GF-D8 (cell line): ENCODE measurements around the gene HDAC3.

Experiments
- DNase-seq: peaks from one replicate; lab custom pipeline; 2025; lab: John Stamatoyannopoulos, UW

The HDAC3 gene

DNA sequence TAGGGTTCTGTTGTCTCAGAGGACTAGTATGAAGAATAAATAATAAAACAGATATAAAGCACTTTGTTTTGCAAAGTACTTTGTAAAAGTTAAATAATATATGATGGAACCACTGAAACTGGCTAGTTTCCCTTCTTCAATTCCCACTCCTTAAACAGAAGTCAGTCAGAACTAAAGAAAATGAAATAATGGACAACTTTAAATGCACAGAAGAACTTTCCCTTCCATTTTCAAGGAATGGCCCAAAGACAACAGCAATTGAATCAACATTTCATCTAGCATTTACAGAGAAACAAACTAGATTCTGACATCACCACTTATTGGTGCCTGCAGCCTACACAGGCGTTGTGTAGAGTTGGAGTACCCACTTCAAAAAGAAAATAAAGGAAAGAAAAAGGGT lies 34.0 kb downstream of the HDAC3 start:
- DNase-seq, result no peak

DNA sequence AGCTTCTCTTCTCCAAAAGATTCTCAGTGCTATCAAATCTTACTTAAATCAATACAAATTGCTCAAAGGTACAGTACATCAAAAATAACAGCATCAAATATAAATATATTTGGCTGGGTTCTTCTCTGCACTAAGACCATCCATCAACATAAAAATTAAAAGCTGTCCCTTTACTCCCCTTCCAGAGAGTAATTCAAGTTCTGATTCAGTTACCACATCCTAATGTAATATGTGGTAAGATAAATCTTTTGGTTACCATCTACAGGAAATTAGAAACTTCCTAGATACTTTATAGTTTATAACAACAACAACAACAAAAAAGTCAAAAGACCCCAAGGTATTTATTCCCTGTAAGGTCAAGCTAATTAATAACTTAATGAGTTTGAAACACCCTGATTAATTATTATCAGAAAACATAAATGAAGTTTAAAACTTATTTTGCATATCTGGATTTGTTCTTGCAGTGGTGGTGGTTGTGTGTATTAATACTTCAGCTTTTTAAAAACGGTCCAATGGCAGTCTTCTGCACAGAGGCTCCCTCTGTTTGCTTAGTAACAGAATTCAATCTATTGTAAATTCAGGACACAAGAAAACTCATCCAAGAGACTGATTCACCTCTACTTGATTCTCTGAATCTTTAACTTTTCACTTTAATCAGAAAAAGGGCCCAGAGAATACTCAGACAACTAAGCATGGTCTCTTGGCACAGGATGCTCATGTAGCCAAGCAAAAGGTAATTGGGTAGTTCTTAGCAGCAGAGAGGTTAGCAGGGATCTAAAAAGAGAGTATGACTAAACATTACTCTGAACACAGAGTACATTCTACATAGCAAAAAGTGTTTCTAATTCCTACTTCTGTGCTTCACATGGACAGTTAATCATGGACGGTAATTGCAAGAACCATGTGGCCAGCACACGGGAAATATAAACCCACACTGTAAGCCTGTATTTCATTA lies 38.0 kb downstream of the HDAC3 start:
- no peak for DNase-seq

DNA sequence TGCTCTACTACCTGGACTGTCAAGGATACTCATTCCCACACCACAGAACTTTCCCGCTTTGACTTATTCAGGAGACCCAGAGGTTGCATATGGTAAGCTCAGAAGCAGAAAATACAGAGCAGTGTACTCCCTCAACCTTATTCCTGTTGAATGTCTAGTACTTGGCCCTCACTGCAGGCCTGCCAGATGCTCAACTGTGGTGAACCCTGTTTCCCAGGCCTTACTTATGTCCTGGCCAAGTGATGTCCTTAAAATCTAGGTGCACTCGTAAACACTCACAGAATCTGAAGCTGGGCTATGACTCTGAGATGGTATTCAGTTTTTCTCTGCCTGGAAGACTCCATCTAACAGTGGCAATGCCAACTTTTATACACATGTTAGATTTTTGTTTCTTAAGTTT lies 38.8 kb downstream of the HDAC3 start:
- DNase-seq, result no peak

DNA sequence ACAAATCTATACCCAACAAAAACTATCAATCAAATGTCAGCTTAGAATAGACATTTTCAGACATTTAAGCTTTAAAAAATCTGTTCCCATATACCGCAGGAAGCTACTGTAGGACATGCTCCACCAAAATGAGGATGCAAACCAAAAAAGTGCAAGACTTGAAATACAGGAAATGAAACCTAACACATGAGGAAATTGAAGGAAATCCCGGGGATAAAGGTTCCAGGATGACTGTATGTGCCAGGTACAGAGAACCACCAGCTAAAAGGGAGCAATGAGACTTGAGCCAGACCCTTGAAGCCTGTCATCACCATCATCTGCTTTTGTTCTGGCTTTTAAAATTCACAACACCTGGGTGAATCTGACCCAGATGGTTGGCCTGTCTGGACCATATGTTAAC lies 39.3 kb downstream of the HDAC3 start:
- DNase-seq, result no peak

DNA sequence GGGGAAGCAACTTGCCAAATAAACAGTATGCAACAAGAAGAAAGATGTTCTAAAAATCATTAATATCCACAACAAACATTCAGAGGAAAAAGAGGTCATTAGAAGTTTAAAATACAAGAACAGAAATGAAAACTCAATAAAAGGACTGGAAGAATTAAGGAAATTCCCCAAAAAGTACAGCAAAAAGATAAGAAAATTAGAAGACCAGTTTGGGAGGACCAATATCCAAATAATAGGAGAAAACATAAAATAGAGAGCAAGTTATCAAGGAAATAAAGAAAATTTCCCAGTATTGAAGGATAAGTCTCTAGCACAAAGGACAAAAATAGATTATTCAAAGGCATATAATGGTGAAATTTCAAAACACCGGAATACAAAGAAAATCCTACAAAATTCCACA lies 39.8 kb downstream of the HDAC3 start:
- no peak for DNase-seq

DNA sequence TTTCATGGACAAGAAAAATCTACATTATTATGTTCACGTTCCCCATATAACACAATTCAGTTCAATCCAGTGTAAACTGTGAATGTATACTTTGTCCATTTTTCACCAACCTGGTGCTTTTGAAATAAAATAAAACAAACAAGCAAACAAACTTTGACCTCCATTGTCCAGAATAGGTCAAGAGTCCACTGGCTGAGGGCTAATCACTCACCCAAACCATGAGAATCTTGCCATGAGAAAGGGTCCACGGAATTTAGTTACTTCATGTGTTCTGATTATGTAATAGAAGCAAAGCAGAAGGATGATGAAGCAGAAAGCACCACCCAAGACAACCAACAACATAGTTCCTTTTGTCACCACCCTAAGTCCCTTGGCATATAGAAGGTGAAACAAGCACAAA lies 46.5 kb downstream of the HDAC3 start:
- peak; percentile 58 for DNase-seq

DNA sequence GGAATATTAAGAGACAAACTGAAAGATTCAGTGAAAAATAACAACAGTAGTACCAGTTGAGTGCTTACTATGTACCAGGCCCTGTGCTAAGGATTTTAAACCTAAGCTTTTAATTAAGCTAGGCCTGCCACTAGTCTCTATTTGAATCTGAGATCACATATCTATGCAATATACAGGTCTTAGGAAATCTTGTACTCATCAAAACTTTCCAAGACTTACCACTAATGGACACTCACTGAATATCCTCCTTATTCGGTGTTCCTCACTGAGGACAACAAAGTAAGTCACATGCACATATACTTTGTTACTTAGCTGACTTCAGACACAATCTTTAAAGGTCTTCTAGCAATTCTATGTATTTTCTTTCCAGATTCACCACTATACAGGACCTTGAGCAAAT lies 50.4 kb downstream of the HDAC3 start:
- DNase-seq, result no peak

DNA sequence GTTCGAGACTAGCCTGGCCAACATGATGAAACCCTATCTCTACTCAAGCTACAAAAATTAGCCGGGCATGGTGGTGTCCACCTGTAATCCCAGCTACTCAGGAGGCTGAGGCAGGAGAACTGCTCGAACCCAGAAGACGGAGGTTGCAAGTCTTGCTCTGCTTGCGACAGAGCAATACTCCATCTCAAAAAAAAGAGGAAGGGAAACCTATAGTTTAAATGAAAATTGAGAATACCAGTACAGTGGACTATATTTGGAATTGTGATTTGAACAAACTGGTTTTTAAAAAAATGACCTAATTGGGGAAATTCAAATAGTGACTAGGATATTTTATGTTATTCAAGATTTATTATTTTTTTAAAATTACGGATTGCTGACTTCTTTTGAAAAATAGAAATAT lies 51.1 kb downstream of the HDAC3 start:
- no peak for DNase-seq

DNA sequence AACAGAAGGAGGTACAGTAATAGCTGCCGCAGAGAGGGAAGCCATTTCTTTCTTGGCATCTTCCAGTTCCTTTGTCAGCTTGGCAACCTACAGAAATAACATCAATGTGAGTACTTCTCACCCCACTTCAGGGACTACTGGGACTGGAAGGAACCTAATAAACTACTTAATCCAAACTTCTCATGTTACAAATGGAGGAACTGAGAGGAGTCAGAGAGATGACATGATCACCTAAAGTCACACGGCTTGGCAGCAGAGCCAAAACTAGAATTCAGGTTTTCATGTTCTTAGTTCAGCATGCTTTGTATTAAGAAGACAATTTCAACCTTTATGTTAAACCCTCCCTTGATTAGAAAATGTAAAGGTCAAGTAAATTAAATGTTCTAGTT lies 62.5 kb downstream of the HDAC3 start:
- no peak for DNase-seq

DNA sequence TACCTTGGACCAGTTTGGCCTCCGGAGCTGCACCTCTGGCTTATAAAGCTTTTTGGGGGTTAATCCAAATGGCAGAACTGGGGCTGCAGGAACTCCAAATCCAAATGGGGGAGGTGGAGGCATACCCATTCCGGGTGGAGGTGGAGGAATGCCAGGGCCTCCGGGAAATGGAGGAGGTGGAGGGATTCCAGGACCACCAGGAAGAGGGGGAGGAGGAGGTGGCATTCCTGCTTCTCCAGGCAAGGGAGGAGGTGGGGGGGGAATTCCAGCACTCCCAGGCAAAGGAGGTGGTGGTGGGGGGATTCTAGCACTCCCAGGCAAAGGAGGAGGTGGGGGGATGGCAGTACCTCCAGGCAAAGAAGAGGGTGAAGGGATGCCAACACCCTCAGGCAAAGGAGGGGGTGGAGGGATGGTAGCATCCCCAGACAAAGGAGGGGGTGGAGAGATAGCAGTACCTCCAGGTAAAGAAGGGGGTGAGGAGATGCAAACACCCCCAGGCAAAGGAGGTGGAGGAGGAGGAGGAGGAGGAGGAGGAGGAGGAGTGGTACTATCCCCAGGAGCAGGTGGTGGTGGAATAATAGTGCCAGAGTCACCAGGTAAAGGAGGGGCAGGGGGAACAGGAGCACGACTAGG lies 63.0 kb downstream of the HDAC3 start:
- DNase-seq, result no peak
